Effector memory CD8-positive, alpha-beta T cell (primary cell): ENCODE data around the gene APBA2.
A peak's percentile ranks its signal among the peaks of the same experiment; 100 is the strongest.
"Not testable (repeated sequence)": the region's sequence is repeated elsewhere in the genome, so short reads cannot be mapped to it uniquely, and the experiment has no call there.

Experiments
- ATAC-seq: fragments of 150-1000 bp; cut with Tn5 transposase; replicated peaks from 2 replicates; pipeline ENCODE4 v1.10.0; 2021; ENCODE audit warnings: mild to moderate bottlenecking, moderate library complexity
- DNase-seq, 3 experiments: peaks; one replicate each; pipeline ENCODE4 v3.0.0; 2021
- H3K27ac Mint-ChIP-seq, 2 donors: one replicate each; pipeline ENCODE4 v1.8.0; 2022; ENCODE audit warnings: mild to moderate bottlenecking in 2 of 2, mixed read lengths in 2 of 2, moderate library complexity in 2 of 2
- H3K27me3 Mint-ChIP-seq, 2 donors: one replicate each; pipeline ENCODE4 v1.8.0; 2022; ENCODE audit warnings: mixed read lengths in 2 of 2
- H3K36me3 Mint-ChIP-seq: one replicate; pipeline ENCODE4 v1.8.0; 2022; ENCODE audit warnings: mild to moderate bottlenecking, moderate library complexity, mixed read lengths; ENCODE audit not compliant: insufficient read depth
- H3K4me1 Mint-ChIP-seq, 2 donors: one replicate each; pipeline ENCODE4 v1.8.0; 2022; ENCODE audit warnings: low read depth in 2 of 2, mixed read lengths in 2 of 2
- H3K4me3 Mint-ChIP-seq, 2 donors: one replicate each; pipeline ENCODE4 v1.8.0; 2022; ENCODE audit warnings: mild to moderate bottlenecking in 2 of 2, mixed read lengths in 2 of 2, moderate library complexity in 2 of 2
- H3K9me3 Mint-ChIP-seq, 2 donors: one replicate each; pipeline ENCODE4 v1.8.0; 2022; ENCODE audit warnings: mixed read lengths in 2 of 2
- total RNA-seq, 9 experiments: gene quantifications; one replicate each; lab custom pipeline; 2026; lab: John Stamatoyannopoulos, UW

Gene APBA2
- total RNA-seq, result 6.2 to 131 (median 36.3) reads per million in 9 experiments

DNA sequence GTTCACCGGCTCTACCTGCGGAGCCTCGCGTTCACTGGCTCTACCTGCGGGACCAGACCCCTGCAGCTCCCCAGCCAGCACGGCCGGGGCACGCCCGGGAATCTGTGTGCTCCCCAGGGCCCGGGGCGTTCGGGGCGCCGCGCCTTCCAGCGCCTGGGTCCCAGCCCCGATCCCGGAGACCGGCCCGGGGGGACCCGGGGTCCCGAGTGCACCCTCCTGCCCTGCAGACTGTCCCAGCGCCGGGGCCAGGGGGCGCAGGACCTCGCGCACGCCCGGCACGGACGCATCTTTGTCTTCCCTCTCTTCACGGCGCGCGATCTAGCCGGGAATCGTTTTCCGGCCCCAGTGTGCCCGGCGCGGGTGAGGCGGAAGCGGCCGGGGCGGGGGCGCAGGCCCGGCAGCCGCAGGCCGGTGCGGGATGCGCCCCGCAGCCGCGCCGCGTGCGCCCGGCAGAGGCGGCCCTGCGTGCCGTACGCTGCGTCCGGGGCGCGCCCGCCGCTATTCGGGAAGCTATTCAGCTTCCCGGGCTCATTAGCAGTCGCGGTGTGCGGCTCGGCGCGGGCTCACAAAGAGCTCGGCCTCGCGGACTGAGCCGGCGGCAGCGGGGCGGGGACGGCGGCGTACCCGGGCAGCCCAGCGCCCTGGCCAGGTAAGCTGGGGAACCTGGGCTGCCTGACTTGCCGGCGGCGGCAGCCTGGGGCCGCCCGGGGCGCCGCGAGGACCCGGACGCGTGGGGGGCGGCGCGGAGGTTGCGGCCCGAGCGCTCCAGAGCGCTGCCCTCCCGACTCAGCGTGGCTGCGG lies at the start of gene APBA2:
APBA2 (plus strand) TSS at position 345 of the 801 bp plus-strand sequence. CDS start 167,911 bp downstream, outside the sequence.
- peaks cover 0 to 15% of the 10 kb centered on the region in 2 donors for H3K27me3 Mint-ChIP-seq
- H3K36me3 Mint-ChIP-seq, result no peaks in the 10 kb centered on the region
- peak within 1 kb of the TSS in 1 of 2 donors; percentile 82 for H3K27ac Mint-ChIP-seq
- peak within 1 kb of the TSS; percentile 65 to 83 for H3K4me3 Mint-ChIP-seq
- DNase-seq (peak in 2 of 3 experiments; percentile 11 to 43), ATAC-seq (peak; percentile 67)
- H3K9me3 Mint-ChIP-seq, result no peaks in the 10 kb centered on the region
- peaks cover 15 to 24% of the 10 kb centered on the region in 2 donors for H3K4me1 Mint-ChIP-seq

GRCh38 chr15:28840285-28840684 lies 45.5 kb upstream of the APBA2 start:
- H3K27me3 Mint-ChIP-seq, ATAC-seq, H3K36me3 Mint-ChIP-seq, H3K4me3 Mint-ChIP-seq, DNase-seq, H3K27ac Mint-ChIP-seq, H3K9me3 Mint-ChIP-seq, H3K4me1 Mint-ChIP-seq: not testable (repeated sequence)

DNA sequence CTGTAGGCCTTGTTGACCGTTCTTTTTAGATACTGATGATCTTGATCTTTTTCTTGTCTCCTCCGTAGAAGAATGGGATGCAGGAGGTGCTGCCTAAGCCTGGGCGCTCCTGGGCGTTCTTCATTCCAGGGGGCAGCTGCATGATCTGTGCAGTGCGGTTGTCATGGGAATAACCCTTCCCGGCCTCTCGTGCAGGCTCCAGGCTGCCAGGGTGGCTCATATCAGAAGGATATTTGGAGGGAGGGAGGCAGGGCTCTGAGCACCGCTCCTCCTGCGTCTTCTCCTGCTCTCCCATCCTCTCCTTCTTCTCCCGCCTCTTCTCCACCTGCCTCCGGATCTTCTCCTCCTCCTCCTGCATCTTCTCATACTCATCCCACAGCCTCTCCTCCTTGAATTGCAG lies 43.6 kb upstream of the APBA2 start:
- ATAC-seq, H3K4me1 Mint-ChIP-seq, H3K9me3 Mint-ChIP-seq, H3K27me3 Mint-ChIP-seq, H3K36me3 Mint-ChIP-seq, DNase-seq, H3K4me3 Mint-ChIP-seq, H3K27ac Mint-ChIP-seq: not testable (repeated sequence)

GRCh38 chr15:28843520-28843919 lies 42.3 kb upstream of the APBA2 start:
- H3K4me3 Mint-ChIP-seq, DNase-seq: not testable (repeated sequence)

GRCh38 chr15:28844147-28844546 lies 41.6 kb upstream of the APBA2 start:
- H3K27ac Mint-ChIP-seq, H3K27me3 Mint-ChIP-seq, DNase-seq, ATAC-seq, H3K4me1 Mint-ChIP-seq, H3K36me3 Mint-ChIP-seq, H3K9me3 Mint-ChIP-seq, H3K4me3 Mint-ChIP-seq: not testable (repeated sequence)

More at GRCh38 chr15:28843520-28843919, 42.3 kb upstream of the APBA2 start:
- not testable (repeated sequence) for H3K4me1 Mint-ChIP-seq, H3K9me3 Mint-ChIP-seq, ATAC-seq, H3K27me3 Mint-ChIP-seq, H3K27ac Mint-ChIP-seq, H3K36me3 Mint-ChIP-seq

- H3K4me3 Mint-ChIP-seq, ATAC-seq, H3K36me3 Mint-ChIP-seq, H3K9me3 Mint-ChIP-seq, H3K4me1 Mint-ChIP-seq, H3K27me3 Mint-ChIP-seq, DNase-seq: not testable (repeated sequence)
- H3K27ac Mint-ChIP-seq, result peak overlapping the region in 1 of 2 donors; percentile 38
Observed at GRCh38 chr15:28847247-28847646, 38.5 kb upstream of the APBA2 start.

- not testable (repeated sequence) for H3K27ac Mint-ChIP-seq, H3K36me3 Mint-ChIP-seq, H3K9me3 Mint-ChIP-seq, H3K27me3 Mint-ChIP-seq, H3K4me3 Mint-ChIP-seq, H3K4me1 Mint-ChIP-seq, ATAC-seq, DNase-seq
Observed at GRCh38 chr15:28847959-28848358, 37.8 kb upstream of the APBA2 start.

- not testable (repeated sequence) for H3K4me3 Mint-ChIP-seq, H3K36me3 Mint-ChIP-seq, H3K27ac Mint-ChIP-seq, H3K9me3 Mint-ChIP-seq, DNase-seq, H3K27me3 Mint-ChIP-seq, ATAC-seq, H3K4me1 Mint-ChIP-seq
Observed at GRCh38 chr15:28848521-28848920, 37.3 kb upstream of the APBA2 start, which contains the start of gene GOLGA6L7. TSS of gene GOLGA6L7 (minus strand) at chr15:28848644. CDS start at chr15:28848549, 95 bp downstream.

DNA sequence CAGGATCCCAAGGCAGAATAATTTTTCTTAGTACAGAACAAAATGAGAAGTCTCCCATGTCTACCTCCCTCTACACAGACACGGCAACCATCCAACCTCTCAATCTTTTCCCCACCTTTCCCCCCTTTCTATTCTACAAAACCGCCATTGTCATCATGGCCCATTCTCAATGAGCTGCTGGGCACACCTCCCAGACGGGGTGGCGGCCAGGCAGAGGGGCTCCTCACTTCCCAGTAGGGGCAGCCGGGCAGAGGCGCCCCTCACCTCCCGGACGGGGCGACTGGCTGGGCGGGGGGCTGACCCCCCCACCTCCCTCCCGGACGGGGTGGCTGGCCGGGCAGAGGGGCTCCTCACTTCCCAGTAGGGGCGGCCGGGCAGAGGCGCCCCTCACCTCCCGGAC lies 36.5 kb upstream of the APBA2 start:
- not testable (repeated sequence) for H3K4me1 Mint-ChIP-seq, H3K27me3 Mint-ChIP-seq, H3K4me3 Mint-ChIP-seq, H3K27ac Mint-ChIP-seq, H3K36me3 Mint-ChIP-seq, DNase-seq, ATAC-seq, H3K9me3 Mint-ChIP-seq

DNA sequence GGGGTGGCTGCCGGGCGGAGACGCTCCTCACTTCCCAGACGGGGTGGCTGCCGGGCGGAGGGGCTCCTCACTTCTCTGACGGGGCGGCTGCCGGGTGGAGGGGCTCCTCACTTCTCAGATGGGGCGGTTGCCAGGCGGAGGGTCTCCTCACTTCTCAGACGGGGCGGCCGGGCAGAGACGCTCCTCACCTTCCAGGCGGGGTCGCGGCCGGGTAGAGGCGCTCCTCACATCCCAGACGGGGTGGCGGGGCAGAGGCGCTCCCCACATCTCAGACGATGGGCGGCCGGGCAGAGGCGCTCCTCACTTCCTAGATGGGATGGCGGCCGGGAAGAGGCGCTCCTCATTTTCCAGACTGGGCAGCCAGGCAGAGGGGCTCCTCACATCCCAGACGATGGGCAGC lies 36.0 kb upstream of the APBA2 start:
- not testable (repeated sequence) for ATAC-seq, H3K9me3 Mint-ChIP-seq

DNA sequence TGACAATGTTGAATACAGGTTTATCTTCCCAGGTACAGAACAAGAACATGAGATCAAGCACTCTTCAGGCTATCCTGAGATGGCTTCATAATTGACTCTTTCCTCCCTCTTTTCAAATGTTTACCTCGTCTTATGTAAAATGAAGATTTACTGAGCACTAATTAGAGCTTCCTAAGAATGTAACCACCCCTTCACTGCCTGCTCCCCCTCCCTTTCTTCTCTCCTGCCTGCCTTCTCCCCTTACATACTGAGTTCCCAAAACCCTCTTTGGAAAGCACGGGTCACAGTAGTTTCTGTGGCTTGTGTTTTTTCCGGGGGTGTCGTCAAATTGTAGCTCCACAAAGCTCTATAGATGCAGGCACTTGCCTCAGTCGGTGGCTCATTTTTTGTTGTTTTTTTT lies 32.1 kb upstream of the APBA2 start:
- not testable (repeated sequence) for H3K27me3 Mint-ChIP-seq, H3K36me3 Mint-ChIP-seq, DNase-seq, H3K4me1 Mint-ChIP-seq, H3K27ac Mint-ChIP-seq, H3K4me3 Mint-ChIP-seq, H3K9me3 Mint-ChIP-seq, ATAC-seq

More for the DNA sequence above, 36.0 kb upstream of the APBA2 start:
- H3K36me3 Mint-ChIP-seq, DNase-seq, H3K27ac Mint-ChIP-seq, H3K4me1 Mint-ChIP-seq, H3K27me3 Mint-ChIP-seq, H3K4me3 Mint-ChIP-seq: not testable (repeated sequence)

- ATAC-seq, DNase-seq, H3K4me3 Mint-ChIP-seq, H3K27ac Mint-ChIP-seq, H3K27me3 Mint-ChIP-seq, H3K36me3 Mint-ChIP-seq, H3K9me3 Mint-ChIP-seq, H3K4me1 Mint-ChIP-seq: not testable (repeated sequence)
Observed at GRCh38 chr15:28854578-28854977, 31.2 kb upstream of the APBA2 start.

DNA sequence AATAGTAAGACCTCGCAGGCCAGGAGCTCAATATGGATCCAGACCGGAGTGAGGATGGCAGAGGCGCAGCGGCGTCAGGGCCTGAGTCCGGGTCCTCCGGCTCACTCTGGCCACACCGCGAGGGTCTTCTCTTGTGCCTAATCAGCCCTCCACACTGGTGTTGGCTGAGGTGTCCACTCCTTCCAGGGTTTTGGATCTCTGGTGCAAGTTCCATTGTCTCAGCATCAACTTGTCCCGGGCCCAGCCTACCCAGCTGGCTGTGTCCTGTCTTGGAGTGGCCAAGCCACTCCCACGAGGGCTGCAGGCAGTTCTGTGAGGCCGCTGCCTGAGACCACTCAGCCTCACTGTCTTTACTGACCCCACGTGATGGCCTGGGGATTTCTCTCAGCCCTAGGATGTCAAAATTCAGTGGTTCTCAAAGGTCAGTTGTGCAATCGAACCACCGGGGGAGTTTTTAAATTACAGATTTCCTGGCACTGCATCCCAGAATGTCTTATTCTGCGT lies 24.7 kb upstream of the APBA2 start:
- Mint-ChIP-seq H3K9me3 (no peaks in the 10 kb centered on the region), H3K36me3 (no peaks in the 10 kb centered on the region), H3K4me1 (no peaks in the 10 kb centered on the region), H3K27me3 (no peaks in the 10 kb centered on the region), H3K27ac (no peak overlapping the region), H3K4me3 (no peak overlapping the region)
- no peak for ATAC-seq
- no peak for DNase-seq
